Heart right ventricle (tissue), 16 donors: ENCODE measurements around the gene CD34. TPM values are rescaled to one million over a fixed set of nuclear protein-coding genes. Genes with fewer than 3 reads are reported as not detected.
A peak's percentile ranks its signal among the peaks of the same experiment; 100 is the strongest.

Experiments
- ATAC-seq, 8 donors: fragments of 200-7000 bp; cut with Tn5 transposase; one replicate each; pipeline ENCODE4 v1.9.1; 2020; ENCODE audit warnings: mild to moderate bottlenecking in 8 of 8, moderate library complexity in 8 of 8, moderate number of reproducible peaks in 1 of 8
- DNase-seq, 2 donors: peaks; one replicate each; pipeline ENCODE4 v3.0.0-alpha.2; 2020
- H3K27ac ChIP-seq, 10 donors: fragments of 200-600 bp; sonication (generic) in 2 of 10; one replicate each; pipeline versions ENCODE4 v1.5.0 to v1.8.0; 2020 to 2022; ENCODE audit warnings: mild to moderate bottlenecking in 3 of 10
- H3K27me3 ChIP-seq, 7 donors: fragments of 200-600 bp; one replicate each; pipeline ENCODE4 v1.8.0; 2021 to 2022; ENCODE audit warnings: mild to moderate bottlenecking in 2 of 7
- H3K36me3 ChIP-seq, 9 donors: fragments of 200-600 bp; sonication (generic) in 1 of 9; one replicate each; pipeline versions ENCODE4 v1.5.0 to v1.8.0; 2020 to 2022; ENCODE audit warnings: mild to moderate bottlenecking in 2 of 9
- H3K4me1 ChIP-seq, 9 donors: fragments of 200-600 bp; sonication (generic) in 1 of 9; one replicate each; pipeline versions ENCODE4 v1.5.0 to v1.8.0; 2020 to 2022; ENCODE audit warnings: mild to moderate bottlenecking in 4 of 9
- H3K4me3 ChIP-seq, 10 donors: fragments of 200-600 bp; sonication (generic) in 2 of 10; one replicate each; pipeline versions ENCODE4 v1.5.0 to v1.8.0; 2020 to 2022; ENCODE audit warnings: mild to moderate bottlenecking in 7 of 10, moderate library complexity in 2 of 10
- H3K9me3 ChIP-seq, 11 donors: fragments of 200-600 bp in 10 of 11; sonication (generic) in 2 of 11; one replicate each; pipeline versions ENCODE4 v1.5.0 to v1.8.0; 2013 to 2022; ENCODE audit warnings: mild to moderate bottlenecking in 2 of 11, control low read depth in 1 of 11, moderate library complexity in 1 of 11
- WGBS, 2 donors: extraction: QIAGEN DNeasy Blood & Tissue Kit; methylation state at CpG; one replicate each; pipeline ENCODE4 v1.1.7; 2013; ENCODE audit warnings: inconsistent platforms in 1 of 2; 5-methylcytosine and 5-hydroxymethylcytosine counted together
- intact Hi-C, 10 donors: fragments of 100-400 bp; cut with DNase I; formaldehyde crosslinking; loops; one replicate each; pipeline versions ENCODE4 v1.11.1 to v1.14.2; 2022
- polyA plus RNA-seq, 2 donors: library from polyadenylated mRNA; stranded (reverse); fragments of 200-250 nt; gene quantifications; one replicate each; pipeline ENCODE4 v1.2.3, GENCODE V29; 2013
- total RNA-seq, 10 donors: library from RNA; stranded (reverse); fragmentation: NEBNext Ultra II Directional in 3 of 10; extraction: Animal tissue kit (Norgen Biotek cat#: 25700) in 3 of 10; gene quantifications; one replicate each; pipeline versions ENCODE4 v1.2.1 to v1.2.4, GENCODE V29; 2021 to 2023
- TF ChIP-seq, protein P1 (sequence below), 9 donors: fragments of 200-600 bp; sonication (generic) in 2 of 9; IDR thresholded peaks; one replicate each; pipeline versions ENCODE4 v1.5.0 to v1.8.0; 2021 to 2022; ENCODE audit warnings: antibody characterized with exemption in 9 of 9, mild to moderate bottlenecking in 5 of 9, moderate library complexity in 1 of 9
- donor health status: Arrhythmogenic right ventricular cardiomyopathy.
- donor health status: ischemic (EF 13 %, LVEDD 7.1; RV severe dilation, severe dysfunction).
- donor health status: healthy with polysubstance abuse.
- donor health status: DM: no; HTN: yes; CAD: no.
- donor health status: DM: no; HTN: no; CAD: no.
- donor health status: ischemic (EF 25% LVEDD 6.9; RV normal size, moderate dysfunction).
- donor health status: ischemic (EF 25% LVEDD 5.7; RV mildly dilated, moderate dysfunction).
- donor health status: healthy.
- donor health status: DM: yes; HTN: yes; CAD: no.
- donor health status: Ischemic cardiomyopathy.
- donor health status: ischemic (EF 35%, LVEDD 5.7; RV mildly dilated, moderate dysfunction).
- donor health status: nonischemic (EF 11% LVEDD 7.7; RV severe dilation, severe dysfunction).
- donor health status: DM: yes; HTN: yes; CAD: no.
- donor health status: PGD.
- donor health status: ischemic (EF 29% LVEDD 5.4; RV normal size, mild dysfunction).
- donor health status: nonischemic (EF 23%, LVEDD 6.1; RV moderate dilation, normal function).

The CD34 gene
- total and polyA plus RNA-seq, 12 donors, result 38.8 to 97.0 (median 52.8) TPM

DNA sequence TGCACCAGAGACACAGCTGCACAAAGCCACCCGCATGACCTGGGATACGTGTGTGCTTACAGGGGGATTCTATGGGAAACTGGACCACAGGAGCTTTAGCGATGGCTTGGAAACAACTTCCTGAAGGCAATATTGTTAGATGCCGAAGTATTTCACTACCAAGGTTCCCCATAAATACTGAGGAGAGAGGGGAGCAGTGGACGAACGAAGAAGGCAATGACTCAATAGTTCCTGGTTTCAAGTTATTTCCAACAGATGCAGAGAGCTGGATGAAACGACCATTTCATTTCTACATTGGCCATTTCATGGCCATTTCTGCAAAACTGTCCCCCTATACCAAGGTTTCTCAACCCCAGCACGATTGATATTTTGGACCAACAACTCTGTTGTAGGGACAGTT, 61.3 kb downstream of the CD34 start:
- H3K4me3 ChIP-seq, result no peak overlapping the region
- TF ChIP-seq, protein P1, sequence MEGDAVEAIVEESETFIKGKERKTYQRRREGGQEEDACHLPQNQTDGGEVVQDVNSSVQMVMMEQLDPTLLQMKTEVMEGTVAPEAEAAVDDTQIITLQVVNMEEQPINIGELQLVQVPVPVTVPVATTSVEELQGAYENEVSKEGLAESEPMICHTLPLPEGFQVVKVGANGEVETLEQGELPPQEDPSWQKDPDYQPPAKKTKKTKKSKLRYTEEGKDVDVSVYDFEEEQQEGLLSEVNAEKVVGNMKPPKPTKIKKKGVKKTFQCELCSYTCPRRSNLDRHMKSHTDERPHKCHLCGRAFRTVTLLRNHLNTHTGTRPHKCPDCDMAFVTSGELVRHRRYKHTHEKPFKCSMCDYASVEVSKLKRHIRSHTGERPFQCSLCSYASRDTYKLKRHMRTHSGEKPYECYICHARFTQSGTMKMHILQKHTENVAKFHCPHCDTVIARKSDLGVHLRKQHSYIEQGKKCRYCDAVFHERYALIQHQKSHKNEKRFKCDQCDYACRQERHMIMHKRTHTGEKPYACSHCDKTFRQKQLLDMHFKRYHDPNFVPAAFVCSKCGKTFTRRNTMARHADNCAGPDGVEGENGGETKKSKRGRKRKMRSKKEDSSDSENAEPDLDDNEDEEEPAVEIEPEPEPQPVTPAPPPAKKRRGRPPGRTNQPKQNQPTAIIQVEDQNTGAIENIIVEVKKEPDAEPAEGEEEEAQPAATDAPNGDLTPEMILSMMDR (IDR thresholded peaks at IDR 0.05), result no peak
- no peaks in the 10 kb centered on the region for H3K27me3 ChIP-seq
- peaks cover 0 to 13% (median 0%) of the 10 kb centered on the region in 9 donors for H3K36me3 ChIP-seq
- peaks cover 49 to 98% (median 93%) of the 10 kb centered on the region in 9 donors for H3K4me1 ChIP-seq
- ATAC-seq (no peak), DNase-seq (no peak)
- 80 to 89% methylated on average over 8 of the region's 8 CpGs for WGBS, 2 donors
- H3K9me3 ChIP-seq, result no peaks in the 10 kb centered on the region
- peak overlapping the region in 9 of 10 donors; percentile 50 to 86 (median 68) for H3K27ac ChIP-seq
- intact Hi-C loops, result no loop called here

DNA sequence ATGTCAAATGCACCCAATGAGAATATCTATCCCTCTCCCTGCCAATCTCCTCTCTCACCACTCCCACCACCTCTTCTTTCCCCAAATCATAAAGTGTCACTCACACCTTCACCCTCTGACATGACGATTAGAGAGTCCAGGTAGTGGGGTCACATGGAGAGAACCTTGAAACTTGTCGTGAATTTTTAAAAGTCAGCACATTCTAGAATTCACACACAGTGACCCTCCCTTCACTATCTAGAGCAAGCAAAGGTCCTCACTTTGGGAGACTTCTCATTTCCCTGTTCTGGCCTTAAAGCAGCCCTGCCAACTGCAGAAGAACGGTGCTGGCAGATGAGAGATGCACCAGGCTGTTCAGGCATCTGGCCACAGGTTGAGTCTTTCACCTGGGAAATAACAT, 61.9 kb downstream of the CD34 start:
- no peaks in the 10 kb centered on the region for H3K27me3 ChIP-seq
- intact Hi-C loops, result no loop called here
- WGBS, 2 donors, result 50 to 67% methylated on average over 3 of the region's 3 CpGs
- no peak for DNase-seq
- TF ChIP-seq, protein P1 (IDR thresholded peaks at IDR 0.05), result no peak
- H3K27ac ChIP-seq, result peak overlapping the region; percentile 43 to 86 (median 66)
- H3K9me3 ChIP-seq, result no peaks in the 10 kb centered on the region
- H3K4me3 ChIP-seq, result no peak overlapping the region
- H3K4me1 ChIP-seq, result peaks cover 47 to 98% (median 95%) of the 10 kb centered on the region in 9 donors
- peaks cover 0 to 16% (median 0%) of the 10 kb centered on the region in 9 donors for H3K36me3 ChIP-seq
- ATAC-seq, result no peak

DNA sequence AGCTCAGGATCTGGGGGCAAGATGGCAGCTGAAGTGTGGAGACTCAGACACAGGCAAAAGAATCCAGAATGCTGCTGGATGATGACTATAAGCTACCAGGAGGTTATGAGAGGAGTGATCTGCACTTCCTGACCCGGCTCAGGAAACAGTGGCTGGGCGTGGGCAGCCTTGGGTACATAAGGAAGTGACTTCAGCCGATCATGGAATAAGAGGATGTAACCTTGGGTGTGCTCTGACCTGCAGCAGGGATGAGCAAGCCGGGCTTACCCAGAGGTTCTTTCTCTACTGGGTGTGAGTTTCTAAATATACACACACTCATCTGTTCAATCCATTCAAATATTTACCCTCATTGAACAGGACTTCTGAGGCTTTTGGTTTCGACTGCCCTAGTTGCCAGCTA, 62.7 kb downstream of the CD34 start:
- DNase-seq (peak; percentile 57 to 70), ATAC-seq (peak; percentile 65 to 91 (median 80))
- no peak overlapping the region for H3K4me3 ChIP-seq
- peaks cover 0 to 20% (median 0%) of the 10 kb centered on the region in 9 donors for H3K36me3 ChIP-seq
- TF ChIP-seq, protein P1 (IDR thresholded peaks at IDR 0.05), result no peak
- H3K27ac ChIP-seq, result peak overlapping the region; percentile 35 to 86 (median 66)
- intact Hi-C loops, result no loop called here
- peaks cover 42 to 93% (median 88%) of the 10 kb centered on the region in 9 donors for H3K4me1 ChIP-seq
- no peaks in the 10 kb centered on the region for H3K9me3 ChIP-seq
- no peaks in the 10 kb centered on the region for H3K27me3 ChIP-seq
- 45 to 68% methylated on average over 5 of the region's 5 CpGs for WGBS, 2 donors

DNA sequence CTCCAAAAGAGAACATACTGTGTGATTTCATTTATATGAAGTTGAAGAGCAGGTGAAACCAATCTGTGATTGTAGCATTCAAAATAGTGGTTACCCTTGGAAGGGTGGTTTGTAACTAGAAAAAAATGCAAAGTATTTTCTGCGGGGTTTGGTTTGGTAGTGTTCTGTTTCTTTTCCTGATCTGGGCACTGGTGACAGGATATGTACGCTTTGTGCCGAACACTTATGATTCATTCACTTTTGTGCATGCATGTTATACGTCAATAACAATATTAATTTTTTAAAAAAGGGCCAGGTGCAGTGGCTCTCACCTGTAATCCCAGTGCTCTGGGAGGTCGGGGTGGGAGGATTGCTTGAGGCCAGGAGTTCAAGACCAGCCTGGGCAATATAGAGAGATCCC, 63.8 kb downstream of the CD34 start:
- Histone ChIP-seq H3K4me1 (peaks cover 34 to 86% (median 79%) of the 10 kb centered on the region in 9 donors), H3K27ac (peak overlapping the region in 5 of 10 donors; percentile 57 to 86 (median 76)), H3K36me3 (peaks cover 0 to 28% (median 0%) of the 10 kb centered on the region in 9 donors), H3K9me3 (no peaks in the 10 kb centered on the region), H3K4me3 (no peak overlapping the region), H3K27me3 (no peaks in the 10 kb centered on the region)
- intact Hi-C loops, result no loop called here
- TF ChIP-seq, protein P1 (IDR thresholded peaks at IDR 0.05), result no peak
- DNase-seq (no peak), ATAC-seq (no peak)
- 84 to 92% methylated on average over 5 of the region's 5 CpGs for WGBS, 2 donors
